ENCODE results near the gene GLTPD2.

Gene GLTPD2

DNA sequence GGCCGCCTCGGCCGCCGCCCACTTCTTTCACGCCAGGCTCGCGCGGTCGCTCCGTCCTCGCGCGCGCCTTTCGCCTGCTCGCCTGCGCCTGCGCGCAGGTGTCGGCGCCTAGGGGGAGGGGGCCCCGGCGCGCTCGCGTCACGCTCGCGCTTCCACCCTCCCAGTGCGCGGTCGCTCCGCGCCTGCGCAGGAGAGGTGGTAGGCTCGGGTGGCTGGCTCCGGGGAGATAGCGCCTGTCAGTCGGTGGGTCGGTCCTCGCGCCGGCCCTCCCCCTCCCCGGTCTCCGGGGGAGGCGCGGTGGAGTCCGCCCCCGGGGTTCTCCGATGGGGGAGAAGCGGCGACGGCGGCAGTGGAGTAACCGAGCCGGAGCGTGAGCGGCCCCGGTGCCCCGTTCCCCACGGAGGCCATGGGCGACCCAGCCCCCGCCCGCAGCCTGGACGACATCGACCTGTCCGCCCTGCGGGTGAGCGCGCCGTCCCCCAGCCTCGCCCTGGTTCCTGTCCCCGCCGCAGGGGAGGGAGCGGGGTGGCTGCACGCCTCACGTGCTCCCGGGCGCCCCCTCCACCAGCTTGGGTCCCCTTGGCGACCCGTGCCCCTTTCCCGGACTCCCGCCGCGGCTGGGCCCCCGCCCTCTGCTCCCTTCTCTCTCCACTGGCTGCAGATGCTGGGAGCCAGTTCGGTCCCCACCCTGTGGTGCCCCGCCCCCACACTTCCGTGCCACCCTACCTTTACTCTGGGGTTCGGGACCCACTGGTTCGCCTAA, 44.6 kb downstream of the GLTPD2 start, which contains the start of gene MINK1:
MINK1 (plus strand) TSS at position 163 of the 763 bp plus-strand sequence; CDS start at position 407, 244 bp downstream.
- no peak for TF ChIP-seq CTCF (conservative IDR thresholded peaks at IDR 0.05; ENCODE audit: low read depth, low read length)
- peak within 1 kb of the TSS; percentile 91 for H3K4me3 ChIP-seq (ENCODE audit: low read depth, low read length)
- peak; percentile 96 for DNase-seq (ENCODE audit: low read depth)

GRCh38 chr17:4833941-4834680, 45.3 kb downstream of the GLTPD2 start:
- H3K4me3 ChIP-seq (ENCODE audit: low read depth, low read length) = peak overlapping the region; percentile 91
- no peak for TF ChIP-seq CTCF (conservative IDR thresholded peaks at IDR 0.05; ENCODE audit: low read depth, low read length)
- DNase-seq (ENCODE audit: low read depth) = peak; percentile 75

DNA sequence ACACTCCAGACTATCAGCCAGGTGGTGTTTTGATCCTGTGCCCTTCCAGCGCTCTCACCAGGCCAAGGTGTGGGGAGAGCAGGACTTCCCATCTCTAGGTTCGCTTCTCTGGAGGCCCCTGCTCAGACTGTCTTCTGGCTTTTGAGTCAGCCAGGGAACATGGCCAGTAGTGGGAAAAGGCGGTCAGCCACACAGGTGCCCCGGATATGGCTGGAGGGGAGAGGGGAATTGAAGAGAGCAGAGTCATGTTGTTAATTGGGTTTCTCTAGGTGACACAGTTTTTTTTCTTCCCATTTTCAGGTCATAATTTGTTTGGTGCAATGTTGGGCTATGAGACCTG, 45.9 kb downstream of the GLTPD2 start:
- TF ChIP-seq CTCF (conservative IDR thresholded peaks at IDR 0.05; ENCODE audit: low read depth, low read length) = no peak
- no peak for DNase-seq (ENCODE audit: low read depth)
- H3K4me3 ChIP-seq (ENCODE audit: low read depth, low read length) = peak overlapping the region; percentile 91

DNA sequence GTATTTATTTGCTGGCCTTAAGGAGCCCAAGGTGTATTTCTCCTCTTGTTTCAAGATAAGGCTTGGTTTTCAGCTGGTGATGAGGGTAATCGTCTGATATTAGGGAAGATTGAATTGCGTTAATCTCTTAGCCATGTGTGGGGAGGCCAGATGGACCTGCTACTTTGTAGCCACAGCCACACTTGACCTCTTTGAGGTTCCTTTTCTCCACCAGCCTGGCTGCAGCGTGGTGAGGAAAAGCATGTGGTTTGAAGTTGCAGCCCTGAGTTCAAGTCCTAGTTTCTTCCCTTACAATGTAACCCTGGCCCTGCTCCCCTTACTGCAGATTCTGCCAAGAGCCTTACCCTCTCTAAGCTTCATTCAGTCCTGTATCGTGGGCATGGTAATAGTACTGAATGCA, 47.5 kb downstream of the GLTPD2 start:
- H3K4me3 ChIP-seq (ENCODE audit: low read depth, low read length) = no peak overlapping the region
- no peak for DNase-seq (ENCODE audit: low read depth)
- TF ChIP-seq CTCF (conservative IDR thresholded peaks at IDR 0.05; ENCODE audit: low read depth, low read length) = no peak

DNA sequence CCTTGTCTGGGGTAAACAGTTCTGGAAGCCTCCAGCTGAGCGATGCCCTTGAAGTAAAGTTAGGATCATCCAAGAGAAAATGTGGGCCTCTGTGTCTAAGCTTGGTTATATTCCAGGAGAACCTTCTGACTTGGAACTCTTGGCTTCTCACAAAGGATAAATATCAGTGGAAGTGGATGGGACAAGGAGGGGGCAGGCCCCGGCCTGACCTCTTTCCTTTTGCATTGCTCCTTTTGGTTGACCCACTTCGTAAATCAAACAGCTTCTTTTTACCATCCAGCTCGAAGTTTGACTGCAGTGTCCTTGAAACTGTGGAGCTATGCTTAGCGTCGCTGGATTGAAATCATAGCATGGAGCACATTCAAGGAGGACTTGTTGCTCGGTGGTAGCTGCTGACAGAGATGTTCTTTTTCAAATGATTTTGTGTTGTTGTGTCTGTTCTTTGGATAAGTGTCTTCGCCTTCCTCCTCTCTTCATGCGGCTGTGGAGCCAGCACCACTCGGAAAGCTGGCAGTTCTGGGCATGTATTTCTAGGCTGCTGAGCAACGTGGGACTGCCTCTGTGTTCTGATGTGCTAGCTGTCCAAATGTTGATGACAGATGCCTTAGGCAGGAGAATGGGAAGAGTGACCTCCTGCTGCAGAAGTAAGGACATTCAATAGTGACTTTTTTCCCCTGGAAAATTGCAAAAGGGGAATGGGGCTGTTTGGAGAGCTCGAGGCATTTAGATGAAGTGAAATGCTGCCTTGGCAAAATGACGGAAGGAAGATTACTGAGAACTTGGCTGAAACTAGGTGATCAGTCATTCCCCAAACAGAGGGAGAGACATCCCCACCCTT, 48.9 kb downstream of the GLTPD2 start:
- TF ChIP-seq CTCF (conservative IDR thresholded peaks at IDR 0.05; ENCODE audit: low read depth, low read length) = no peak
- no peak for DNase-seq (ENCODE audit: low read depth)

DNA sequence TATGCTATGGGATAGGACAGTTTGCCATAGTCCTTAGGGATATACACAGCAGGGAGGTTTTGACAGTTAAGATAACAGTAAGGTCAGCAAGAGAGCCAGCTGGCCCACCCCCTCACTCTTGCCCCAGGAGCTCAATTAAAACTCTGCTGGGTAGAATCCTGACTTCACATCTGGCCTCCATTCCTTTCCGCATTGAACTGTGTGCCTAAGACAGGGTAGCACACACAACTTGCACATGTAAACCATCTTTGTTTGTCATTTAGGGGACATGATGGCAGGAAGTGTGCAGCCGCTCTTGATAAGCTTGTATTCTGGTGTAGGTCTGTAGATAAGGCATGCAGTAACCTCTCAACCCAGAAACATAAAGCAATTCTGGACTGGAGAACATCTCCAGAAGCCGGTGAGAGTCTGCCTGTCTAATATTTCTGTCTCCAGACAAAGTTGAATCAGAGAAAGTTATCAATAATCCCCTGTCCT, 49.6 kb downstream of the GLTPD2 start:
- TF ChIP-seq CTCF (conservative IDR thresholded peaks at IDR 0.05; ENCODE audit: low read depth, low read length) = no peak
- DNase-seq (ENCODE audit: low read depth) = no peak

More for the DNA sequence above, 48.9 kb downstream of the GLTPD2 start:
- H3K4me3 ChIP-seq (ENCODE audit: low read depth, low read length) = no peak overlapping the region

More for the DNA sequence above, 49.6 kb downstream of the GLTPD2 start:
- no peak overlapping the region for H3K4me3 ChIP-seq (ENCODE audit: low read depth, low read length)
